COLO668 (cell line): ENCODE results near the gene TSSK2.
"Not testable (repeated sequence)": the region's sequence is repeated elsewhere in the genome, so short reads cannot be mapped to it uniquely, and the experiment has no call there.

Experiments
- DNase-seq: peaks from one replicate; lab custom pipeline; 2025; ENCODE audit not compliant: unreplicated experiment; lab: John Stamatoyannopoulos, UW

The TSSK2 gene

DNA sequence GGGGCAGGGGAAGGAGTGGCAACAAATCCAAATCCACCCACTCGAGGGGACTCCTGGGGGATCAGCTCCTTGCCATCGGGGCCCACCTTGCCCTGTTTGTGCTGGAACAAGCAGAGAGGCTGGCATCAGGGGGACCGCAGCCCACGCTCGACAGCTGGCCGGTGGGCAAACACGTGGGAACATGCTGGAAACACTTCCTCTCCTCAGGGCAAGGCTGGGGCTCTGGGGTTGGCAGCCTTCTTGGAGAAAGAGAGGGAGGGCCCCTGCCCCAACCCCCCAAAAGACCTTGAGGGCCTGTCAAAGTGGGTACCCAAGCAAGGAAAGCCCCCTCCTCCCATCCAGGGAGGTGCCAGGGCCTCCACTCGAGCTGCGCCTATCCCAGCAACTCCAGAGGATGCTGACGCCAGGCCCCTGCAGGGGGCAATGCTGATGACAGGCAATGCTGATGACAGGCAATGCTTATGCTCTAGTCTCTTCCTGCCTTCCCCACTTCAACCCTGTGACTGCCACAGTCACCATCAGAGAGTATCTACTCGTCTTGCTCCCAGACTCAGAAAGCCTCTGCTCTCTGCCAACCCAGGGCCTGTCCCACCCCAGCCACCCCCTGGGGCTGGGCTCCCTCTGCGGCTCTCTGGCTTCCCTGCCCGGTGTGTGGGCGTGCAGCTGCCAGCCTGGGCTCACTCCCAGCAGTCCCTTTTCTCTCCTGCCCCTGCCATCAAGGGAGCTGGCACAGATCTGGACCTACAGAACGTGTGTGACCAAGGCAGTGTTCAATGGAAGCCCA lies 7.3 kb downstream of the TSSK2 start:
- DNase-seq, result no peak

DNA sequence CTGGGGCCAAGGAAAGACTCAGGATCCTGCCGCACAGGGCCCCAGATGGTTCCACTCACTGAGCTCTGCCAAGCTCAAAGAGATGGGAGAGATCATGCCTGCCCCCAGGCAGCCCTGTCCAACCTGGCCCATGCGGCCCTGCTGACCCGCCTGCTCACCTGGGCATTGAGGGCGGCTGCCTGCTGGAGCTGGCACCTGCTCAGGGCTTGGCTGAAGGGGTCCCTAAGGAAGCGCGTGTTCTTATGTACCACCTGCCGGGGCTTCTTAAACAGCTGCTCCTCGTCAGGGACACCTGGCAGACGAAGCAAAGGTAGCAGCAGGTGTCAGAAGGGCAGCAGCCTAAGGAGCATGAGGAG lies 7.9 kb downstream of the TSSK2 start:
- no peak for DNase-seq

DNA sequence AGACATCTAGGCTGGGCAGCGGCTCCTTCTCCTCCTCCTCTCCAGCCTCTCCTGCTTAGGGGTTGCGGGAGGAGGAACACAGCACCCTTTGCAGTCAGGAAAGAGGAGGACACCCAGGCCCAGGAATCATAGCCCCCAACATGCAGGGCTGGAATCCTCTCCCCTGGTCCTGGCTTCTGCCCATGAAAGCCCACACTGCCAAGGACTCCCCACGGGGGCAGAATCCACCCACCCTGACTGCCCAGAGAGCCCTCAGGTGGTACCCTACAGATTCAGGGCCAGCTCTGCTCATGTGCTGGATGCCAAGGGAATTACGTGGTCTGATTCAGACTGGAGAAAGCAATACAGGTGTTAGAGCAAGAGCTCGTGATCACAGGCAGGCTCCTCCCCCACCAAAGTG lies 8.9 kb downstream of the TSSK2 start:
- no peak for DNase-seq

DNA sequence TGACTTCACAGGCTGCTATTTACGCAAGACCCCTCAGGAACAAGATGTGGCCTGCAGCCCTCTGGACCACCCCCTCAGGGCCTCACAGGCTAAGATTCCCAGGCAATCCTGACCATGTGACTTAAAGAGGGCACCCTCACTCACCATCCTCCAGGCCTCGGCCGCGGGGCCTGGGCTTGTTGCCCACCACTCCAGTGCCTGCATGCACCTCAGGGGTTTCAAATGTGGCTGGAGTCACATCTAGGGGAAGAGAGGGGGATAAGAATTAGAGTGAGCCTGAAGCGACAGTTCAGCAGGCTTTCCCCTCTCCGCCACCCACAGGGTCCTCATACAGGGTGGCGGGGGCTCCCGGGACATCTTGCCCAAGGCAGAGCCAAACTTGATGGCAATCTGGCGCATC lies 11.3 kb downstream of the TSSK2 start:
- no peak for DNase-seq

DNA sequence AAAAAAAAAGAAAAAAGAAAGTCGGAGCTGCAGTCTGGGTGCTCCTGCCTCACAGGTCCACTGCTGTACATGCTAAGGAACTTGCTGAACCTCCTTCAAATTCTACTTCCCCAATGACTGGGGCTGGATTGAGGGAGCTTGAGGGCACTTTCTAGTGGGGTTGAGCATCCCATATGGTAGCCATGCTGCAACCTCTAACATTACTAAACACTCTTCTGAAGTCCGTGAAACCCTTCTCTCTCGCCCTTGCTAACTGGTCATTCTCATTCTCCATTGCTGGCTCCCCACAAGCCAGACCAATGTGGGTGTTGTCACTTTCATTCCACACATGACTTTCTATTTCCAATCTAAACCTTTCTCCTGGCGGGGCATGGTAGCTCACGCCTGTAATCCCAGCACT lies 12.1 kb downstream of the TSSK2 start:
- no peak for DNase-seq

DNA sequence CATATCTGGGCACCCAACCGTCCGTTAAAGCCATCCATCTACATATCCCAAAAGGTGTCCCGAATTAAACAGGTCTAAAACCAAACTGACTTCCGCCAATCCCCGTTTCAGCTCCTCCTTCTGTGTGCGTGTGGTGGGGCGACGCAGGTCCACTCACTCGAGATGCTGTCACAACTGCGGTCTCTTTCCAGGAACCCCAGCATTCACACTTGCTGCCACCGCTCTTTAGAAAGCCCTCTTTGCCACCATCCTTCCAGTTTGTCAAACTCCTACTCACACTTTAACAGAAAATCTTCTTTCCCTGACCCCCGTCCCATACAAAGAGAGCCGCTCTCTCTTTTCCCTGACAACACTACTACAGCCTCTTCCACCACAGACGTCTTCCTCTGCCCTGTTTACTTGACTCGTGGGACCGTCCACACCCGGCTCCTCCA lies 12.9 kb downstream of the TSSK2 start:
- no peak for DNase-seq

DNA sequence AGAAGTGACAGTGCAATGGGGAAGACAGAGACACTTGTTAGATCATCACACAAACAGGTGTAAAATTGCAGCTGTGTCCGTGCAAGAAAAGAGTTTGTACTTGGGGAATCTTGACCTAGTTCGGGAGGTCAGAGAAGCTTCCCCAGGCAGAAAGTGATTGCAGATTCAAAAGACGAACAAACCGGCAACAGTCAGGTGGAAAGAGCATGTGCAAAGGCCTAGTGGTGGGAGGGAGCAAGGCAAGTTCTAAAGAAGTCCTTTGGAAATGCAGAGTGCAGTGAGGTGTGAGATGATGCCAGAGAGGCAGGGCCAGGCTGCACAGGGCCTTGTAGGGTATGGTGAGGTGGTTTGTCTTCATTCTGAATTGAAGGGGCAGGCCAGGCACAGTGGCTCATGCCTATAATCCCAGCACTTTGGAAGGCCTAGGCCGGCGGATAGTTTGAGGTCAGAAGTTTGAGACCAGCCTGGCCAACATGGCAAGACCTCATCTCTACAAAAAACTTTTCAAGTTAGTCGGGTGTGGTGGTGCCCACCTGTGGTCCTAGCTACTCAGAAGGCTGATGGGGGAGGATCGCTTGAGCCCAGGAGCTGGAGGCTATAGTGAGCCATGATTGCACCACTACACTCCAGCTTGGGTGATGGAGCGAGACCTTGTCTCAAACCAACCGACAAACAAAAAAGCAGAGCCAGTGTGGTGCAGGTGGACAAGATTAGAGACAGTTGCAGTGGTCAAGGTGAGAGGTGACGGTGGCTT lies 15.3 kb downstream of the TSSK2 start:
- no peak for DNase-seq

DNA sequence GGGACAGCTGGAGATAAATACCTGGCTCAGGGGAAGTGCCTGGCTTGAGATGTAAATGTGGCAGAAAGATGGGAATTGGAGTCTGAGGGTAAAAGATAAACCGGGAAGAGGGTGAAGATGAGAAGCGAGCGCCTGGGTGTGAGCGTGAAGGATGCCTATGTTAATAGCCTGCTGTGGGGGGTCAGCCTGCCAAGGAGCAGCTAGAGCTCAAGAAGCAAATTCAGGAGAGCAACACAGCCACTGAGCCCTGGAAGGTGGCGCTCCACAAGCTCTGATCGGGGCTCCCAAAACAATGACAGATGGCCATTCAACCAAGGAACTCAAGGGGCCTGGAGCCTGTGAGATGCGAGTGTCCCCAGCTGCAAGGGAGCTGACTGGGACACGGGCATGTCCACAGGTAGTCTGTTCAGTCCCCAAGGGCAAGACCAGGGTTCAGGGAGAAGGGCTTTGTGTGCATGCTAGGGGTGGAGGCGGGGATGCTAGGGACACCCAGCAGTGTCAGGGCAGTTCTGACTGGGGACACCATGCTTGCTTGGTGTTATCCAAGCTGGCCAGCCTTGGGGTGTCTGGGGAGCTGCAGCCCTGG lies 16.2 kb downstream of the TSSK2 start:
- no peak for DNase-seq

DNA sequence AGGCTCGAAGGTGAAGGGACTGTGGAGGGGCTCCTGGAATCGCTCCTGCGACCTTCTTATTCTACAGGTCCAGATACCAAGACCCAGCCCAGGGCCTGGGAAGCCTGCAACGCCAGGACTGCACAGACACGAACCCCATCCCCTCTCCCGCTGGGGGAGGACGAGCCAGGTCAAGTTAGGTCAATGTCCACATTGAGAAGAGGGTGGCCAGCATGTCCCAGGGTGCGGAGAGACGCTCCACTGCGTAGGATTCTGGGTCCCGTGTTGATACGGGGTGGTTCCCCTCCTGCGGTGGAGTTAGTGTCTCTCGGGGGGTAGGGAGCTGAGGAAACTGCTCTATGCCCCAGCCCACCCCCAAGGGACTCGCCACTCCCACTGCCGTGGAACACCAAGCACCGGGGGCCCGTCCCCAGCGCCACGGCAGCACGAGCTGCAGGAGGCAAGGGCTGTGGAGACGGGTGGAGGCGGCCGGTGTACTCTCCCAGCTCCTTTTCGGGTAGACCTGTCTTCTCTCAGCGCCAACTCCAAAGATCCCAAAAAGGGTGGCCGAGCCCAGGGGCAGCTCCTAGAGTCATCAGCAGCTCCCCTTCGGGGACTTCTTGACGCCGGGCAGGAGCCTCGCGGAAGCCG lies 17.4 kb downstream of the TSSK2 start:
- DNase-seq, result no peak

DNA sequence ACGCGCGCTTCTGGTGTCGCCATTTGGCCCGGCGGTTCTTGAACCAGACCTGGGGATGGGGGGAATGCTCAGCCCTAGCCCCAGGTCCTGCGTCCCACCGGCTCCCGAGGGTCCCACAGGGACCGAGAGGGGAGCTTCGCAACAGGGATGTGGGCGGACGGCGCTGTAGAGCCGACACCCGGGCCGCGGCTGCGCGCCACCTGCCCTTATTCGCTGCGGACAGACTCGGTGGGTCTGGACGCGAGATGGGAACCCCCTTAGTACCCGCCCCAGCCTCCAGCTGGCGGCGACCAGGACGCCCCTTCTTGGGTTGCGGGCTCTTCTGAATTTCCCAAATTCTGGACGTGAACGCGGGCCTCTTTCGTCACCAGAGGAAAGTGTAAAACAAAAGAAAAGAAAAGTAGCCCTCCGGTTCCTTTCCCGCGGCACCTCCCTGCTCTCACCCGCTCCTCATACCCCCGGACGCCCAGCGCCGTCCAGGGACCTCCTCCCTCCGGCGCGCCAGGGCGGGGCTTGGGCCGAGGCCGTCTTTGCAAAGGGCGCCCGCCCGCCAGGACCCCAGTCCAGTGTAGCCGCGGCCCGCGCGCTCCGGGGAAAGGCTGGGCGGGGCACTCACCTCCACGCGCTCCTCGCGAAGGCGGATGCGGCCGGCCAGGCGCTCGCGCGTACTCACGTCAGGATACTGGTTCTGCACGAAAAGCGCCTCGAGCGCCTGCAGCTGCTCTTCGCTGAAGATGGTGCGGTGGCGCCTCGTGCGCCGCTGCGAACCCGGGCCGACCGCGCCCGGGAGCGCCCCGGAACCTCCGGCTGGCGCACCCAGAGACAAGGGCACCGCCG lies 18.2 kb downstream of the TSSK2 start:
- peak; percentile 59 for DNase-seq

DNA sequence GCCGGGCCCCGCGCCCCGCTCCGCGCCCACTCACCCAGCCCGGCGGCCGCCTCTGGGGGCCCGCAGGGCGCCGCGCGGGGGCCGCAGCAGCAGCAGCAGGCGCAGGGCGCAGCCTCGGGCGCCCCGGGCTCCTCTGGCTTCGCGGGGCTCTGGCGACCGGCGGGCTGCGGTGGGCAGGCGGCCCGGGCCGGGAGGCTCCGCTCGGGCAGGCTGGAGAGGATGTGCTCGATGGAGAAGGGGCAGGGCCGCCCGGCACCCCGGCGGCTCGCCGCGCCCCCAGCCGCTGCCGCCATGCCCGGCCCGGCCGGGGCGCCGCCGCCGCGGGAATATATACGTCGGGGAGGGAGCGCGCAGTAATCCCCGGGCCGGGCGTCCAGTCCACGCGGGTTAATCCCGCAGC lies 18.9 kb downstream of the TSSK2 start, which contains the start of gene GSC2:
Gene GSC2 (minus strand): TSS at position 302 of the 400 bp plus-strand sequence. CDS start 9 bp downstream, at position 293.
- DNase-seq, result no peak

DNA sequence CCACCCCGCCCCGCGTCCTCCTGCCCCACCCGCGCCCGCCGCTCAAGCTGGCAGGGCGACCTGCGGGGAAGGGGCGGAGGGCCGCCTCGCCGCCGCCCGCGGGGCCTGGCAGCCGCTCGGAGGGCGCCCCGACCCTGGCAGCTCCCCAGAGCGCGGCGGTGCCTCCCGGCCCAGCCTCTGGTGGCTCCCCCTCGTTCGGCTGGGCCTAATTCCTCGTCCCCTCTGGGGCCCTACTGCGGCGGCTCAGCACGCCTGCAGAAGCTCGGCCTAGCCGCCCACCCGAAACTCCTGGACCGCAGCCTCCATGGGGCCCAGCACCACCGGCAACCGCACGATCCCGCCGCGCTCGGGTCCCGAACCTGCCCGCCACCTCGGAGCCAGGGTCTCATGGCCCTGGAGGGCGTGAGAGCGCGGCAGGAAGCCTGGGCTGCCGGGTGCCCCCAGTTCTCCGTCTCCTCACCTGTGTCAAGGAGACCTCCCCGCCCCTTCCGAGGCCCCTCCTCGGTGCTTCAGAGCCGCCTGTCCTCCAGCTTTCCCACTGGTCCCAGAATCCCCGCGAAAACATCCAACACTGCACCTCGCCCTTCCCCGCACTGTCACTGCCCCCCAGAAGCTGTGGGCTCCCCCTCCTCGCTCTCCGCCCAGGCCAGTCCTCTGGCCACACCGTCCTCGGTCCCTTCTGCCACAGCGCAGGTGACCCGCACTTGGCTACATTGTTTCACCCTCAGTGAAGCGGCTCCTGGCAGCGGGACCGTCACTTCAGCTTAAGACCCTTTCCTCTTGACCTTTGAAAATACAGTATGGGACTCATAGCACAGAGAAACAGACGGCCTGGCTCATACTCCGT lies 19.6 kb downstream of the TSSK2 start:
- DNase-seq, result no peak

DNA sequence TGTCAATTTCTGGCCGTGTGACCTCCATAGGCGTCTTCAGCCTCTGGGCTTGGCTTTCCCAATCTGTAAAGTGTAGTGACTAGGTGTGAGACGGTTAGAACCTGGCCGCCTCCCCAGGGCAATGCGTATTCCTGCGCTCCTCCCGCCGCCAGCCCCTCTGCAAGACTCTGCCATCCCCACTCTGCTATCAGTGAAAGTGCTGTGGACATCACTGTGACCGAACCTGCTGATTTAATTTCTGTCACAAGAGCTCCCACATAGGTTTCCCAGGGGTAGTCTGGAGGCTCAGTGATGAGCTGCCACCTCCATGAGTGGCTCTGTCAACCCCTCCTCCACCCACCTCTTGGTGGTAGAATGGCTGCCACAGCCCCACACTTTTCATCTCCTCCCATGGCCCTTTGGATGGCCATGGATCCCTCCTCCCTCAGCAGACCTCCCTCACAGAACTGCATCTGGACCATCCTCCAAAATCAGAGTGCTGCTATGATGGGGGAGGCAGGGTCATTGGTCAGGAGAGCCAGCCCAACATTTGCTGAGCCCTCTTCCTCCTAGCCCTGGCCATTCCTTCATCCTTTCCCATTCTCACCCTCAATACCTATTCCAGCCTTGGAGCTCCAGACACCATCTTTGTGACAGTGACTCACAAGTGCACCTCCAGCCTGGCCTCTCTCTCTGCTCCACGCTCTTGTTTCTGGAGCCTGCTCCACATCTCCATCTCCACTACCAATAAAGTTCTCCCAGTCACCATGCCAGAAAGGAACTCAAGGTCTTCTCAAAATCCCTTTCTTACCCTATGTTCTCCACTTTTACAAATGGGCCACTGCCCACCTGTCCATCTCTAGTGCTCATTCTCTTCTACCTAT lies 20.5 kb downstream of the TSSK2 start:
- no peak for DNase-seq

DNA sequence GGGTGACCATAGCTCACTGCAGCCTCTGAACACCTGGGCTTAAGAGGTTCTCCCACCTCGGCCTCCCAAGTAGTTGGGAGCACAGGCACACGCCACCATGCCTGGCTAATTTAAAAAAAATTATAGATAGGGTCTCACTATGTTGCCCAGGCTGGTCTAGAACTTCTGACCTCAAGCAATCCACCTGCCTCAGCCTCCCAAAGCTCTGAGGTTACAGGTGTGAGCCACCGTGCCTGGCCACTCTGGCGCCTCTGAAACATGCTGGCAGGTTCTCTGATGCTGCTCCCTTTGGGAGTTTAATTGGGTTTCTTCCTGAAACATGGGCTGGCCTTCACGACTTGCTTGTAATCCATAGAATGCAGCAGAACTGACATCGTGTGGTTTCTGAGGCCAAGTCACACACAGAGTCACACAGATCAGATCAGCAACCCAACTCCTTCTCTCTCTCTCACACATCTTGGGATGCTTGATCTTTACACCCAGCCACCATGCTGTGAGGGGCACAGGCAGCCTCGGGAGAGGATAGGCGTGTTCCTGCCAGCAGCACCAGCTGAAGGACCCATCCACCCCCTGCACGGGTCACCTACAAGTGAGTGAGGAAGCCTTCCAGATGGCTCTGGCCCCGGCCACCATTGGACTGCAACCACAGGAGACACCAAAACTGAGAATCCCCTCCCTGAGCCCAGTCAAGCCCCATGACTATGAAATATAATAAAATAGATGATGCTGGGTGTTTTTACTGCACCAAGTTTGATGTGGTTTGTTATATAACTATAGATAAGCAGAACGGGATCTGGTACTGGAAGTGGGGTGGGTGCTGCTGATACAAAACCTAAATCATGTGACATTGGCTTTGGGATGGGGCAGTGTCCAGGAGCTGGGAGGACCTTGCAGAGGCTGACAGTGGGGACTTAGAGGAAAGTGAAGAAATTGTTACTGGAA lies 22.1 kb downstream of the TSSK2 start:
- no peak for DNase-seq

DNA sequence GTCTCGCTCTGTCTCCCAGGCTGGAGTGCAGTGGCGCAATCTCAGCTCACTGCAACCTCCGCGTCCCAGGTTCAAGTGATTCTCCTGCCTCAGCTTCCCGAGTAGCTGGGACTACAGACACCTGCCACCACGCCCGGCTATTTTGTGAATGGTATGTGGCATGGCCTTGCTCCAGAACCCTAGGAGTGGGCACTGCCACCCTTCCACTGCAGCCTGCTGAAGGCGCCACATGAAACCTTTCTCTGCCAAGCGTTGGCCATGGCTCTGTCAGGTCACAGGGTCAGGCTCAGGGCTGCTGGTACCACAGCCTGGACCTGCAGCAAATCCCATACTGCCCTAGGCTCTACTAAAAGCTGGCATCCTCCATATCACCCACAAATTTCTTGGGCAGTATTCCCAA lies 25.0 kb downstream of the TSSK2 start:
- not testable (repeated sequence) for DNase-seq

DNA sequence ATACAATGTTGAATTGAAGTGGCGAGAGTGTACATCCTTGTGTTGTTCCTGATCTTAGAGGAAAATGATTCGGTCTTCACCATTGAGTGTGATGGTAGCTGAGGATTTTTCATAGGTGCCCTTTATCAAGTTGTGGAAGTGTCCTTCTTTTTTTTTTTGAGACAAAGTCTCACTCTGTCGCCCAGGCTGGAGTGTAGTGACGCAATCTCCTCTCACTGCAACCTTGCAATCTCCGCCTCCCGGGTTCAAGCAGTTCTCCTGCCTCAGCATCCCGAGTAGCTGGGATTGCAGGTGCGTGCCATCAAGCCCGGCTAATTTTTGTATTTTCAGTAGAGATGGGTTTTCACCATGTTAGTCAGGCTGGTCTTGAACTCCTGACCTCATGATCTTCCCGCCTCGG lies 27.5 kb downstream of the TSSK2 start:
- not testable (repeated sequence) for DNase-seq

DNA sequence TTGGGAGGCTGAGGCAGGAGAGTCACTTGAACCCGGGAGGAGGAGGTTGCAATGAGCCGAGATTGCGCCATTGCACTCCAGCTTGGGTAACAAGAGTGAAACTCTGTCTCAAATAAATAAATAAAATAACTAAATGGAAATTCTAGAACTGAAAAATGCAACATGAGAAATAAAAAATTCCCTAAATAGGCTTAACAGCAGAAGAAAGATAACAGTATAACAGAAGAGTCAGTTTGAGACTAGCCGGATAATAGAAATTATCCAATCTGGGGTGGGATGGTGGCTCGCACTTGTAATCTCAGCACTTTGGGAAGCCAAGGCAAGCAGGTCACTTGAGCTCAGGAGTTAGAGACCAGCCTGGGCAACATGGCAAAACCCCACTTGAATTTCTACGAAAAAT lies 33.3 kb downstream of the TSSK2 start:
- DNase-seq, result no peak

DNA sequence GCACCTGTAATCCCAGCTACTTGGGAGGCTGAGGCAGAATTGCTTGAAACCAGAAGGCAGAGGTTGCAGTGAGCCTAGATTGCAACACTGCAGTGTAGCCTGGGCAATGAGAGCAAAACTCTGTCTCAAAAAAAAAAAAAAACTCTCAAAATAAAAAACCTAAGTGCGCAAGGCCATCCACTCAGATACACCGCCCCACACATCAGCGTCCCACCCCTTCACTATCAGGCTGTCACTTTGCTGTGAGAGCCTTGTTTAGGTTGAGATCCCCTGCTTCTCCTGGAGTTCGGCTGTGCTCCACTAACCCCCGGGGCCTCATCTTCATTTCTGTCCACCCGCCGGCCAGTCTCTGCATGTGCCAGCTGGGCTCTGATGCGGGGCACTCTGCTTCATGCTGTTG lies 35.3 kb downstream of the TSSK2 start:
- DNase-seq, result no peak
